ENCODE results near the gene SUPT20HL2. TPM values are rescaled to one million over a fixed set of nuclear protein-coding genes. Genes with fewer than 3 reads are reported as not detected.

The SUPT20HL2 gene
- polyA plus RNA-seq, 1 of the 3 experiments (the other 2 are of a cell fraction) = not detected

DNA sequence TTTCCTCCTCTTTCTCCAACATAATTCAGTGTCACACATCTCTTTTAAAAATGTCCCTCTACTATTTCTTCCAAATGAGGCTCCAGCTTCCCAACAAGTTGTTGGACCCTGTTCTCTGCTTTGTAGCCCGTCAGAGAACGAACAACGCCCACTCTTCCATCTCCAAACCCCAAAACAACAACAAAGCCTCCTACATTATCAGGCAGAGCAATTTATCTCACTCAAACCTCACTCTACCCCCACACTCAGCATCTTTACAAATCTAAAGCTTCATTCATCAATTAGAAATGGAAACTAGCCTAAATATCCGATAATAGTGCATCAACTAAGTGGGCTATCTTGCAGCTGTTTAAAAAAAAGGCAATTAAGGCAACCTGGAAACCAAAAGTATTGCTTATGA is 20.5 kb downstream of the SUPT20HL2 start:
- WGBS (ENCODE audit: low lambda C conversion rate) = 53% methylated on average over 4 of the region's 4 CpGs
- no peaks in the 10 kb centered on the region for H3F3A ChIP-seq (replicated peaks; ENCODE audit: insufficient read depth)
- H3K36me3 ChIP-seq (replicated peaks in 1 of 2; ENCODE audit: control insufficient read depth in 1 of 2, insufficient read depth in 2 of 2, low read length in 1 of 2) = no peaks in the 10 kb centered on the region

GRCh38 chrX:24292353-24292752 is 21.5 kb downstream of the SUPT20HL2 start:
- CTCF ChIA-PET = interaction anchor here (1.1 to 3.7 kb wide), 4 partner anchors 12 to 206 kb away, joined by 3 to 27 read pairs (median 16); no protein-coding TSS in a partner anchor
- TF ChIP-seq TEAD4 (IDR thresholded peaks at IDR 0.05; ENCODE audit: borderline replicate concordance, insufficient read depth) (no peak), ZBTB33 (IDR thresholded peaks at IDR 0.05; ENCODE audit: borderline replicate concordance, low read depth) (no peak), NFIC (IDR thresholded peaks at IDR 0.05; ENCODE audit: borderline replicate concordance) (no peak), MAX (IDR thresholded peaks at IDR 0.05; ENCODE audit: low read depth) (no peak), TCF12 (IDR thresholded peaks at IDR 0.05) (no peak), JUND (IDR thresholded peaks at IDR 0.05) (no peak), GABPA (IDR thresholded peaks at IDR 0.05; ENCODE audit: low read depth) (no peak), CTCF (IDR thresholded peaks at IDR 0.05) (no peak), MXI1 (IDR thresholded peaks at IDR 0.05; ENCODE audit: low read depth, low read length) (no peak), TAF1 (IDR thresholded peaks at IDR 0.05; ENCODE audit: borderline replicate concordance, low read depth, low read length) (no peak), YY1 (IDR thresholded peaks at IDR 0.05; ENCODE audit: low read depth) (no peak), EP300 (IDR thresholded peaks at IDR 0.05; ENCODE audit: borderline replicate concordance in 1 of 2, low read depth in 1 of 2, low read length in 1 of 2) (no peak), RCOR1 (IDR thresholded peaks at IDR 0.05; ENCODE audit: low read length) (no peak), ELF1 (IDR thresholded peaks at IDR 0.05) (no peak), GATA2 (CRISPR knock-in tag; IDR thresholded peaks at IDR 0.05) (no peak)
- TF ChIP-seq, protein P1, sequence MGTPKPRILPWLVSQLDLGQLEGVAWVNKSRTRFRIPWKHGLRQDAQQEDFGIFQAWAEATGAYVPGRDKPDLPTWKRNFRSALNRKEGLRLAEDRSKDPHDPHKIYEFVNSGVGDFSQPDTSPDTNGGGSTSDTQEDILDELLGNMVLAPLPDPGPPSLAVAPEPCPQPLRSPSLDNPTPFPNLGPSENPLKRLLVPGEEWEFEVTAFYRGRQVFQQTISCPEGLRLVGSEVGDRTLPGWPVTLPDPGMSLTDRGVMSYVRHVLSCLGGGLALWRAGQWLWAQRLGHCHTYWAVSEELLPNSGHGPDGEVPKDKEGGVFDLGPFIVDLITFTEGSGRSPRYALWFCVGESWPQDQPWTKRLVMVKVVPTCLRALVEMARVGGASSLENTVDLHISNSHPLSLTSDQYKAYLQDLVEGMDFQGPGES (IDR thresholded peaks at IDR 0.05; ENCODE audit: low read depth, low read length) = no peak

More for the DNA sequence above, 20.5 kb downstream of the SUPT20HL2 start:
- Histone ChIP-seq H2AFZ (ENCODE audit: low read depth) (no peak overlapping the region), H3K27me3 (ENCODE audit: insufficient read depth) (no peaks in the 10 kb centered on the region; the same call in 1 of the 2 replicates), H3K9me3 (no peaks in the 10 kb centered on the region), H3K4me2 (no peak overlapping the region), H3K9ac (no peak overlapping the region), H3K4me1 (ENCODE audit: control insufficient read depth in 1 of 2, insufficient read depth in 2 of 2, low read depth in 1 of 2, low read length in 1 of 2) (no peaks in the 10 kb centered on the region; a peak in 1 of 4 replicates), H3K9me2 (no peaks in the 10 kb centered on the region), H4K20me1 (ENCODE audit: insufficient read depth) (no peaks in the 10 kb centered on the region), H3K4me3 (ENCODE audit: low read depth in 2 of 2, low read length in 1 of 2) (no peak overlapping the region), H3K79me2 (ENCODE audit: insufficient read depth) (no peaks in the 10 kb centered on the region), H3K27ac (ENCODE audit: low read depth in 2 of 2, low read length in 1 of 2) (no peak overlapping the region)
- CTCF ChIA-PET = interaction anchor here (0.6 to 3.7 kb wide), 8 partner anchors 11 to 205 kb away, joined by 3 to 27 read pairs (median 6); no protein-coding TSS in a partner anchor
- POLR2A ChIA-PET = no interaction called here
- DNase-seq = no peak
- TF ChIP-seq, protein P1 (IDR thresholded peaks at IDR 0.05; ENCODE audit: low read depth, low read length) = no peak
- no peak for TF ChIP-seq TEAD4 (IDR thresholded peaks at IDR 0.05; ENCODE audit: borderline replicate concordance, insufficient read depth)
- TF ChIP-seq POLR2AphosphoS5 (IDR thresholded peaks at IDR 0.05; ENCODE audit: low read depth, low read length) = no peak
- no peak for TF ChIP-seq TCF12 (IDR thresholded peaks at IDR 0.05)
- no peak for TF ChIP-seq NRF1 (IDR thresholded peaks at IDR 0.05; ENCODE audit: low read depth, low read length)
- TF ChIP-seq RCOR1 (IDR thresholded peaks at IDR 0.05; ENCODE audit: low read length) = no peak
- no peak for TF ChIP-seq MEF2A (IDR thresholded peaks at IDR 0.05; ENCODE audit: borderline replicate concordance, low read depth)
- no peak for TF ChIP-seq CHD2 (IDR thresholded peaks at IDR 0.05; ENCODE audit: low read length, partially characterized antibody)
- TF ChIP-seq USF2 (IDR thresholded peaks at IDR 0.05; ENCODE audit: borderline replicate concordance, low read depth, low read length) = no peak

More at GRCh38 chrX:24292353-24292752, 21.5 kb downstream of the SUPT20HL2 start:
- no peak overlapping the region for H3K4me3 ChIP-seq (ENCODE audit: low read depth in 2 of 2, low read length in 1 of 2)
- no peaks in the 10 kb centered on the region for H3F3A ChIP-seq (replicated peaks; ENCODE audit: insufficient read depth)
- H3K4me1 ChIP-seq (ENCODE audit: control insufficient read depth in 1 of 2, insufficient read depth in 2 of 2, low read depth in 1 of 2, low read length in 1 of 2) = no peaks in the 10 kb centered on the region
- H3K9ac ChIP-seq = no peak overlapping the region
- no peaks in the 10 kb centered on the region for H3K9me2 ChIP-seq
- 45% methylated on average over 4 of the region's 4 CpGs for WGBS (ENCODE audit: low lambda C conversion rate)
- POLR2A ChIA-PET = no interaction called here
- H3K9me3 ChIP-seq = no peaks in the 10 kb centered on the region
- H2AFZ ChIP-seq (ENCODE audit: low read depth) = no peak overlapping the region
- no peak for DNase-seq
- H3K27ac ChIP-seq (ENCODE audit: low read depth in 2 of 2, low read length in 1 of 2) = no peak overlapping the region
- H3K4me2 ChIP-seq = no peak overlapping the region
- no peaks in the 10 kb centered on the region for H3K36me3 ChIP-seq (replicated peaks in 1 of 2; ENCODE audit: control insufficient read depth in 1 of 2, insufficient read depth in 2 of 2, low read length in 1 of 2)
- no peaks in the 10 kb centered on the region for H4K20me1 ChIP-seq (ENCODE audit: insufficient read depth)
- no peaks in the 10 kb centered on the region for H3K79me2 ChIP-seq (ENCODE audit: insufficient read depth)
- H3K27me3 ChIP-seq (ENCODE audit: insufficient read depth) = no peaks in the 10 kb centered on the region; the same call in 1 of the 2 replicates

Data from SK-N-SH (cell line).